ENCODE data around the gene CXXC4. TPM values are rescaled to one million over a fixed set of nuclear protein-coding genes. Genes with fewer than 3 reads are reported as not detected.

Gene CXXC4
- total and polyA plus RNA-seq, 2 experiments from 2014 or later: 1.6 to 3.0 TPM

- Histone ChIP-seq H3F3A (replicated peaks; ENCODE audit: low read depth) (no peaks in the 10 kb centered on the region), H3K27me3 (ENCODE audit: insufficient read depth) (peaks cover 7% of the 10 kb centered on the region), H3K4me1 (ENCODE audit: insufficient read depth) (peaks cover 14% of the 10 kb centered on the region), H2AFZ (no peak overlapping the region), H3K9me2 (ENCODE audit: insufficient read depth) (no peaks in the 10 kb centered on the region), H3K4me3 (no peak overlapping the region), H3K27ac (ENCODE audit: low read depth) (no peak overlapping the region), H3K79me2 (replicated peaks; ENCODE audit: insufficient read depth) (no peaks in the 10 kb centered on the region), H4K20me1 (replicated peaks; ENCODE audit: insufficient read depth) (no peaks in the 10 kb centered on the region), H3K4me2 (no peak overlapping the region), H3K36me3 (ENCODE audit: insufficient read depth) (no peaks in the 10 kb centered on the region)
- Mint-ChIP-seq H3K4me1 (peaks cover 16% of the 10 kb centered on the region; the same call in 2 of the 3 replicates), H3K9me3 (no peaks in the 10 kb centered on the region), H3K27me3 (ENCODE audit: insufficient read depth, low read depth, poor library complexity) (no peaks in the 10 kb centered on the region), H3K36me3 (ENCODE audit: low read depth) (no peaks in the 10 kb centered on the region), H3K27ac (no peak overlapping the region), H3K4me3 (no peak overlapping the region)
- no peak for TF ChIP-seq CREB1 (CRISPR knock-in tag; IDR thresholded peaks at IDR 0.05; ENCODE audit: low read depth)
- no peak for TF ChIP-seq STAT1 (IDR thresholded peaks at IDR 0.05; ENCODE audit: unreplicated experiment)
- TF ChIP-seq EZH2 (IDR thresholded peaks at IDR 0.05; ENCODE audit: low read depth, unreplicated experiment): no peak
- no peak for TF ChIP-seq CTCF (conservative IDR thresholded peaks at IDR 0.05; ENCODE audit: low read depth in 2 of 2)
- TF ChIP-seq REST (IDR thresholded peaks at IDR 0.05; ENCODE audit: unreplicated experiment): no peak
- TF ChIP-seq ZNF462 (CRISPR knock-in tag; IDR thresholded peaks at IDR 0.05): no peak
- no peak for TF ChIP-seq POLR2AphosphoS5 (IDR thresholded peaks at IDR 0.05; ENCODE audit: low read depth)
- TF ChIP-seq NANOG (IDR thresholded peaks at IDR 0.05; ENCODE audit: borderline replicate concordance): no peak
- no peak for TF ChIP-seq ZNF331 (CRISPR knock-in tag; IDR thresholded peaks at IDR 0.05; ENCODE audit: low read depth)
- no peak for TF ChIP-seq ETS1 (IDR thresholded peaks at IDR 0.05)
- TF ChIP-seq JUNB (IDR thresholded peaks at IDR 0.05; ENCODE audit: unreplicated experiment): no peak
- TF ChIP-seq EZH2phosphoT487 (IDR thresholded peaks at IDR 0.05; ENCODE audit: unreplicated experiment): no peak
- TF ChIP-seq ZNF114 (CRISPR knock-in tag; IDR thresholded peaks at IDR 0.05): no peak
- ATAC-seq (no peak; the same call in 2 of the 3 replicates), DNase-seq (ENCODE audit: low spot score) (peak; percentile 37)
These were observed 6.6 kb upstream of the CXXC4 start for GRCh38 chr4:104501290-104501689.
